Lower lobe of right lung (tissue), 2 donors: ENCODE results near the gene C16orf96. TPM values are rescaled to one million over a fixed set of nuclear protein-coding genes. Genes with fewer than 3 reads are reported as not detected.

Experiments used
- ATAC-seq, 2 donors: fragments of 200-7000 bp; cut with Tn5 transposase; one replicate each; pipeline ENCODE4 v1.9.1; 2020 to 2022; ENCODE audit warnings: mild to moderate bottlenecking in 2 of 2, moderate library complexity in 2 of 2
- DNase-seq: peaks from one replicate; pipeline ENCODE4 v3.0.0-alpha.2; 2020
- H3K27ac ChIP-seq: fragments of 200-600 bp; one replicate; pipeline ENCODE4 v1.8.0; 2022
- H3K27me3 ChIP-seq: fragments of 200-600 bp; one replicate; pipeline ENCODE4 v1.8.0; 2022; ENCODE audit warnings: low read depth
- H3K36me3 ChIP-seq: fragments of 200-600 bp; one replicate; pipeline ENCODE4 v1.8.0; 2022; ENCODE audit warnings: mild to moderate bottlenecking
- H3K4me1 ChIP-seq: fragments of 200-600 bp; one replicate; pipeline ENCODE4 v1.8.0; 2022
- H3K4me3 ChIP-seq: fragments of 200-600 bp; one replicate; pipeline ENCODE4 v1.8.0; 2022; ENCODE audit warnings: mild to moderate bottlenecking
- H3K9me3 ChIP-seq: fragments of 200-600 bp; one replicate; pipeline ENCODE4 v1.8.0; 2022
- intact Hi-C: fragments of 100-400 bp; cut with DNase I; formaldehyde crosslinking; loops from one replicate; pipeline ENCODE4 v1.11.0; 2022
- total RNA-seq: library from RNA; stranded (reverse); fragmentation: NEBNext Ultra II Directional; extraction: Animal tissue kit (Norgen Biotek cat#: 25700); gene quantifications from one replicate; pipeline ENCODE4 v1.2.1, GENCODE V29; 2021
- TF ChIP-seq, protein P1 (sequence below): fragments of 200-600 bp; IDR thresholded peaks from one replicate; pipeline ENCODE4 v1.8.0; 2022; ENCODE audit warnings: antibody characterized with exemption, mild to moderate bottlenecking
- donor health status: DM: no; HTN: yes; CAD: no; lungs with severe emphysema.

Gene C16orf96
- total RNA-seq, 1 donor from 2014 or later: 0.21 TPM

DNA sequence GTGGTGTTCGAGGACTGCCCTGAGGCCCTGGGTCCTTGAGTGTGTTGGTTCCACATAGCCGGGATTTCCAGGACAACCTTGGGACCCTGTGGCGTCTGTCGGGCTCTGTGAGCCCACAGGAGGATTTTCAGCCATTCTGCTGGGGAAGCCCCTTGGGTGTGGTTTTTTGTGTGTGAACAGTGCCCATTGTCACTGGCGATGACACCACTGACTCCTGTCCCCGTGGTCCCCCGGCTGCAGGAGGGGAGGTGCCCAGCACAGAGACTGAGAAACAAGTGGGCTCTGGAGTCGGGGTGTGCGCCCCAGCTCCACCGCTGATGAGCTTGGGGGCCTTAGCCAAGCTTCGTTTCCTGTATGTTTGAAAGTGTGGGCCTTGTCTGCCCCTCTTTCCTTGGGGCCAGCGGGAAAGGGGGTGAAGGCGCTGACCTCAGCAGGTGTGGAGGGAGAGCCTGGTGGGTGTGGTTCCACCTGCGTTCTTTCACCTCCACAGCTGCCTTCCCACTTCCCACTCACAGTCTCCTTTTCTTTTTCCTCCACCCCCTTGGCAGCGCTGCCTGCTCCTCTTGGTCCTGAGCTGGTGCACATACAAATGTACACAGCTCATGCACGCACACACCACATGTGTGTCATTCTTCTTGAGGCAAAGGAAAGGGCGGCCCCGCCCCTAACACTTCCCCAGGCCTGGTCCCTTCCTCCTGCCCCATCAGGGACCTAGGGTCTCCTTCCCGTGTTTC, 84.6 kb downstream of the C16orf96 start:
- DNase-seq (peak; percentile 70), ATAC-seq (peak; percentile 77 to 80)
- Histone ChIP-seq H3K9me3 (no peaks in the 10 kb centered on the region), H3K4me1 (peaks cover 20% of the 10 kb centered on the region), H3K36me3 (peaks cover 27% of the 10 kb centered on the region), H3K27ac (peak overlapping the region; percentile 64), H3K27me3 (no peaks in the 10 kb centered on the region), H3K4me3 (no peak overlapping the region)
- intact Hi-C loops: no loop called here
- TF ChIP-seq, protein P1, sequence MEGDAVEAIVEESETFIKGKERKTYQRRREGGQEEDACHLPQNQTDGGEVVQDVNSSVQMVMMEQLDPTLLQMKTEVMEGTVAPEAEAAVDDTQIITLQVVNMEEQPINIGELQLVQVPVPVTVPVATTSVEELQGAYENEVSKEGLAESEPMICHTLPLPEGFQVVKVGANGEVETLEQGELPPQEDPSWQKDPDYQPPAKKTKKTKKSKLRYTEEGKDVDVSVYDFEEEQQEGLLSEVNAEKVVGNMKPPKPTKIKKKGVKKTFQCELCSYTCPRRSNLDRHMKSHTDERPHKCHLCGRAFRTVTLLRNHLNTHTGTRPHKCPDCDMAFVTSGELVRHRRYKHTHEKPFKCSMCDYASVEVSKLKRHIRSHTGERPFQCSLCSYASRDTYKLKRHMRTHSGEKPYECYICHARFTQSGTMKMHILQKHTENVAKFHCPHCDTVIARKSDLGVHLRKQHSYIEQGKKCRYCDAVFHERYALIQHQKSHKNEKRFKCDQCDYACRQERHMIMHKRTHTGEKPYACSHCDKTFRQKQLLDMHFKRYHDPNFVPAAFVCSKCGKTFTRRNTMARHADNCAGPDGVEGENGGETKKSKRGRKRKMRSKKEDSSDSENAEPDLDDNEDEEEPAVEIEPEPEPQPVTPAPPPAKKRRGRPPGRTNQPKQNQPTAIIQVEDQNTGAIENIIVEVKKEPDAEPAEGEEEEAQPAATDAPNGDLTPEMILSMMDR: no peak

DNA sequence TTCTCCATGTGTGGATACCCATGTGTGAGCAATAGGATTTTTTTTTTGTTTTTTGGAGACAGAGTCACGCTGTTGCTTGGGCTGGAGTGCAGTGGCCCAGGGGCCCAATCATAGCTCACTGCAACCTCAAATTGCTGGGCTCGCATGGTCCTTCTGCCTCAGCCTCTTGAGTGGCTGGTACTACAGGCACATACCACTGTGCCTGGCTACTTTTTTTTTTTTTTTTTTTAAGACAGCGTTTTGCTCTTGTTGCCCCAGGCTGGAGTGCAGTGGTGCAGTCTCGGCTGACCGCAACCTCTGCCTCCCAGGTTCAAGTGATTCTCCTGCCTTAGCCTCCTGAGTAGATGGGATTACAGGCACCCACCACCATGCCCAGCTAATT, 85.2 kb downstream of the C16orf96 start:
- intact Hi-C loops: no loop called here
- peak; percentile 70 to 72 for ATAC-seq

DNA sequence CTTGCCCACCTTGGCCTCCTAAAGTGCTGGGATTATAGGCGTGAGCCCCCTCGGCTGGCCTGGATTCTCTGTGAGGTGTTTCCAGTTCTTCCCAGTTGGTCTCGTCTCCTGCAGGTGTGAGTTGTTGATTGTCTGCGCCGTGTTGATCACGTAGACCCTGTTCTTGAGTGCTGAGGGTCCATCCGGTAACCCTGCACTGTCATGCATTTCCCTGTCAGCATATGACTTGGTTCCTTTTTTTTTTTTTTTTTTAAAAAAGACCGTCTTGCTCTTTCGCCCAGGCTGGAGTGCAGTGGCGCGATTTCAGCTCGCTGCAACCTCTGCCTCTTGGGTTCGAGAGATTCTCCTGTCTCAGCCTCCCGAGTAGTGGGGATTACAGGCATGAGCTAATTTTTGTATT, 85.8 kb downstream of the C16orf96 start:
- TF ChIP-seq, protein P1: no peak
- Histone ChIP-seq H3K4me1 (peaks cover 20% of the 10 kb centered on the region), H3K27me3 (no peaks in the 10 kb centered on the region), H3K36me3 (peaks cover 18% of the 10 kb centered on the region), H3K4me3 (no peak overlapping the region), H3K9me3 (no peaks in the 10 kb centered on the region), H3K27ac (no peak overlapping the region)
- ATAC-seq: no peak
- DNase-seq: no peak
- intact Hi-C loops: no loop called here

More for the DNA sequence above, 85.2 kb downstream of the C16orf96 start:
- peaks cover 20% of the 10 kb centered on the region for H3K4me1 ChIP-seq
- no peaks in the 10 kb centered on the region for H3K9me3 ChIP-seq
- TF ChIP-seq, protein P1: no peak
- DNase-seq: no peak
- no peaks in the 10 kb centered on the region for H3K27me3 ChIP-seq
- no peak overlapping the region for H3K4me3 ChIP-seq
- H3K27ac ChIP-seq: peak overlapping the region; percentile 64
- peaks cover 23% of the 10 kb centered on the region for H3K36me3 ChIP-seq

DNA sequence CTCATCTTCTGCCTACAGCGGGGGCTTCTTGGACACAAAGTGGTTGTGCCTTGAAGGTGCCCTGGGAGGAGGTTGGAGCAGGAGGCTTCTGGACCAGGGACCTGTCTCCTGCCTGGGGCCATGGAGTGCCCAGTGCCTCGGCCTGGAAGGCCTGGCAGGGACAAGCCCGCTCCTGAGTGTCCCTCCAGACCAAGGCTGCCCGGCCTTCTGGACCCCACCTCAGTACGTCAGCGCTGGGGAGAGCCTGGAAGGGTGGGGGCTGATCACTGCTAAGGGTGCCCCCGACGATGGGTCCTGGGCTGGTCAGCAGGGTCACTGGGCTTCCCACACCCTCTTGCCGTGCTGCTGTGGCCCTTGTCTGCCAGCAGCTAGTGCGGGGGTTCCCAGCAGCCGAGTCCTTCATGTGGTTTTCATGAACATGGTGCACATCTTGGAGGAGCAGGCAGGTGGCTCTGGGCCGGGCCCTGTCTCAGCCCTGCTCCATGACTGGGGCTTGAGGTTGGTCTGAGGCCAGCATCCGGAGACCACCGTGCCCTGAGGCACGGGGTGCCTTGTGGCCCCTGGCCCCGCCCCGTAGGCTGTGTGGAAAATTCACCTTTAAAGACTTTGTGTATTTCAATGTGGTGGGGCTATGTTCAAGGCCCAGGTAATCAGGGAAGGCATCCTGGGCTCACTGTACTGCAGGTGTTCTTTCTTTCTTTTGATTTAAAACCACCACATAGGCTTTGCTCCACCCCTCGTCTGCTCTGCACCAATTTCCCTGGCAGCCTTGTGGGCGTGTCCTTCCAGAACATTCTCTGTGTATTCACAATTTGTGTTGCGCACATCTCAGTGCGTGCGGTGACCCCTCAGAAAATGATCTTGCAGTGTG, 90.9 kb downstream of the C16orf96 start:
- no peaks in the 10 kb centered on the region for H3K27me3 ChIP-seq
- ATAC-seq: peak in 1 of 2 donors; percentile 22
- no peak overlapping the region for H3K27ac ChIP-seq
- no peak for DNase-seq
- peaks cover 26% of the 10 kb centered on the region for H3K36me3 ChIP-seq
- TF ChIP-seq, protein P1: no peak
- H3K4me3 ChIP-seq: no peak overlapping the region
- intact Hi-C loops: no loop called here
- H3K9me3 ChIP-seq: no peaks in the 10 kb centered on the region
- peaks cover 20% of the 10 kb centered on the region for H3K4me1 ChIP-seq

DNA sequence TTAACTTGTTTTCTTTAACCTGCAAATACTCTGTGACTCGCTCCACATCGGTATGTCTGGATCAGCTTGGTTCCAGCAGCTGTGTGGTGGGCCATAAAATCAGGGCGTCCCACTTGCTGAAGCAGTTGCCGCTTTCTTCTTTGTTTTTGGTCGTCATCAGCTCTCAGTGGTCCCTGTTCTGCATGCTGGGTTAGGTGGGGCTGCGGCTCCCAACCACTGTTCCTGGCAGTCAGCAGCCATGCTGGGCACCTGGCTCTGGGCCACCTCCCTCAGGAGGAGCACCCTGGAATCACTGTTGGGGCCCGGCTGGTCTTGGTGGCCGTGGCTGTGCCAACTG, 91.5 kb downstream of the C16orf96 start:
- ATAC-seq: no peak
- Histone ChIP-seq H3K9me3 (no peaks in the 10 kb centered on the region), H3K36me3 (peaks cover 32% of the 10 kb centered on the region), H3K4me1 (peaks cover 26% of the 10 kb centered on the region), H3K27me3 (no peaks in the 10 kb centered on the region), H3K4me3 (no peak overlapping the region), H3K27ac (no peak overlapping the region)
- intact Hi-C loops: no loop called here
- TF ChIP-seq, protein P1: no peak
- DNase-seq: no peak
